GM23338 (cell line): ENCODE data around the gene CD93. TPM values are rescaled to one million over a fixed set of nuclear protein-coding genes. Genes with fewer than 3 reads are reported as not detected.

Experiments used
- ATAC-seq: fragments of 200-7000 bp; cut with Tn5 transposase; 3 replicates; pipeline ENCODE4 v1.9.1; 2020
- DNase-seq: peaks from one replicate; pipeline ENCODE4 v3.0.0-alpha.2; 2015; ENCODE audit warnings: low spot score
- H2AFZ ChIP-seq: fragments of 200-600 bp; sonication (generic); 2 replicates; pipeline ENCODE4 v1.8.0; 2016; ENCODE audit warnings: antibody characterized with exemption, mild to moderate bottlenecking, moderate library complexity
- H3F3A ChIP-seq: fragments of 200-600 bp; sonication (generic); replicated peaks from 2 replicates; pipeline ENCODE4 v1.8.0; 2017; ENCODE audit warnings: antibody characterized with exemption, mixed run types, low read depth
- H3K27ac ChIP-seq: fragments of 200-600 bp; sonication (generic); 2 replicates; pipeline ENCODE4 v1.6.1; 2016; ENCODE audit warnings: low read depth
- H3K27me3 ChIP-seq: fragments of 200-600 bp; sonication (generic); 2 replicates; pipeline ENCODE4 v1.8.0; 2016; ENCODE audit warnings: mild to moderate bottlenecking, mixed run types, moderate library complexity; ENCODE audit not compliant: insufficient read depth
- H3K36me3 ChIP-seq: fragments of 200-600 bp; sonication (generic); 2 replicates; pipeline ENCODE4 v1.8.0; 2016; ENCODE audit warnings: mild to moderate bottlenecking; ENCODE audit not compliant: insufficient read depth
- H3K4me1 ChIP-seq: fragments of 200-600 bp; sonication (generic); 2 replicates; pipeline ENCODE4 v1.8.0; 2016; ENCODE audit warnings: mild to moderate bottlenecking, moderate library complexity; ENCODE audit not compliant: insufficient read depth
- H3K4me2 ChIP-seq: fragments of 200-600 bp; sonication (generic); 2 replicates; pipeline ENCODE4 v1.7.1; 2017; ENCODE audit warnings: mixed run types
- H3K4me3 ChIP-seq: fragments of 200-600 bp; sonication (generic); 2 replicates; pipeline ENCODE4 v1.6.1; 2016; ENCODE audit warnings: mixed run types
- H3K79me2 ChIP-seq: fragments of 200-600 bp; sonication (generic); replicated peaks from 2 replicates; pipeline ENCODE4 v1.8.0; 2017; ENCODE audit warnings: mild to moderate bottlenecking; ENCODE audit not compliant: insufficient read depth
- H3K9me2 ChIP-seq: fragments of 200-600 bp; sonication (generic); 2 replicates; pipeline ENCODE4 v1.8.0; 2017; ENCODE audit not compliant: insufficient read depth
- H4K20me1 ChIP-seq: fragments of 200-600 bp; sonication (generic); replicated peaks from 2 replicates; pipeline ENCODE4 v1.8.0; 2017; ENCODE audit warnings: mild to moderate bottlenecking; ENCODE audit not compliant: insufficient read depth
- H3K27ac Mint-ChIP-seq: 2 replicates; pipeline ENCODE4 v1.8.0; 2020; ENCODE audit warnings: inconsistent platforms, mild to moderate bottlenecking, moderate library complexity, mixed read lengths
- H3K27me3 Mint-ChIP-seq: 3 replicates; pipeline ENCODE4 v1.8.0; 2022; ENCODE audit warnings: low read depth, mild to moderate bottlenecking, moderate library complexity, mixed read lengths, inconsistent platforms; ENCODE audit not compliant: insufficient read depth, poor library complexity
- H3K36me3 Mint-ChIP-seq: 3 replicates; pipeline ENCODE4 v1.8.0; 2021; ENCODE audit warnings: low read depth, mild to moderate bottlenecking, inconsistent platforms, moderate library complexity, mixed read lengths
- H3K4me1 Mint-ChIP-seq: 3 replicates; pipeline ENCODE4 v1.8.0; 2020; ENCODE audit warnings: mild to moderate bottlenecking, inconsistent platforms, mixed read lengths
- H3K4me3 Mint-ChIP-seq: 3 replicates; pipeline ENCODE4 v1.8.0; 2021; ENCODE audit warnings: moderate library complexity, mild to moderate bottlenecking, inconsistent platforms, mixed read lengths
- H3K9me3 Mint-ChIP-seq: 3 replicates; pipeline ENCODE4 v1.8.0; 2020; ENCODE audit warnings: moderate library complexity, mild to moderate bottlenecking, inconsistent platforms, mixed read lengths
- CREB1 ChIP-seq: fragments of 250-450 bp; sonication (Bioruptor Pico); IDR thresholded peaks from 2 replicates; pipeline ENCODE4 v1.5.0; 2020; ENCODE audit warnings: low read depth, mild to moderate bottlenecking, moderate library complexity
- EZH2 ChIP-seq: fragments of 200-600 bp; sonication (generic); IDR thresholded peaks from one replicate; pipeline ENCODE4 v1.8.0; 2017; ENCODE audit warnings: antibody characterized with exemption, mild to moderate bottlenecking, low read depth; ENCODE audit not compliant: unreplicated experiment
- EZH2phosphoT487 ChIP-seq: fragments of 200-600 bp; sonication (generic); IDR thresholded peaks from one replicate; pipeline ENCODE4 v1.8.1; 2018; ENCODE audit warnings: antibody characterized with exemption; ENCODE audit not compliant: unreplicated experiment
- JUNB ChIP-seq: IDR thresholded peaks from one replicate; pipeline ENCODE4 v1.6.1; 2016; ENCODE audit warnings: antibody characterized with exemption; ENCODE audit not compliant: unreplicated experiment
- NANOG ChIP-seq: IDR thresholded peaks from 2 replicates; pipeline ENCODE4 v1.6.1; 2016; ENCODE audit warnings: antibody characterized with exemption, borderline replicate concordance
- POLR2AphosphoS5 ChIP-seq: IDR thresholded peaks from 2 replicates; pipeline ENCODE4 v1.6.1; 2016; ENCODE audit warnings: antibody characterized with exemption, low read depth
- STAT1 ChIP-seq: IDR thresholded peaks from one replicate; pipeline ENCODE4 v1.6.1; 2016; ENCODE audit warnings: antibody characterized with exemption; ENCODE audit not compliant: unreplicated experiment
- ZNF114 ChIP-seq: fragments of 250-450 bp; sonication (Bioruptor Pico); IDR thresholded peaks from 2 replicates; pipeline ENCODE4 v1.5.0; 2020; ENCODE audit warnings: mild to moderate bottlenecking, moderate library complexity
- ZNF331 ChIP-seq: fragments of 250-450 bp; sonication (Bioruptor Pico); IDR thresholded peaks from 2 replicates; pipeline ENCODE4 v1.5.0; 2020; ENCODE audit warnings: low read depth, mild to moderate bottlenecking, moderate library complexity
- polyA plus RNA-seq: library from polyadenylated mRNA; unstranded; fragments of >200 nt; fragmentation: Nextera tagmentation; extraction: Ambion mirVana; gene quantifications from 2 replicates; pipeline ENCODE4 v1.2.1, GENCODE V29; 2016
- total RNA-seq: library from RNA; depleted of rRNA; stranded (reverse); fragments of >200 nt; shearing (Covaris generic); gene quantifications from 2 replicates; pipeline ENCODE4 v1.2.3, GENCODE V29; 2014
- TF ChIP-seq, protein P1 (sequence below): IDR thresholded peaks from one replicate; pipeline ENCODE4 v1.6.1; 2018; ENCODE audit warnings: antibody characterized with exemption; ENCODE audit not compliant: unreplicated experiment
- TF ChIP-seq, protein P2 (sequence below), 2 experiments: fragments of 200-600 bp in 1 of 2; sonication (generic) in 1 of 2; conservative IDR thresholded peaks; 2 replicates each; pipeline versions ENCODE4 v1.5.1 to v1.6.1; 2016 to 2017; ENCODE audit warnings: antibody characterized with exemption in 2 of 2, low read depth in 2 of 2, mild to moderate bottlenecking in 2 of 2, moderate library complexity in 1 of 2
- TF ChIP-seq, protein P3 (sequence below): fragments of 250-450 bp; sonication (Bioruptor Pico); IDR thresholded peaks from 2 replicates; pipeline ENCODE4 v1.5.0; 2020; ENCODE audit warnings: mild to moderate bottlenecking, moderate library complexity
- TF ChIP-seq, protein P4 (sequence below): IDR thresholded peaks from 2 replicates; pipeline ENCODE4 v1.6.1; 2016; ENCODE audit warnings: antibody characterized with exemption

The CD93 gene
- total and polyA plus RNA-seq, 2 experiments from 2014 or later, result 0.03 TPM; not detected in 1

DNA sequence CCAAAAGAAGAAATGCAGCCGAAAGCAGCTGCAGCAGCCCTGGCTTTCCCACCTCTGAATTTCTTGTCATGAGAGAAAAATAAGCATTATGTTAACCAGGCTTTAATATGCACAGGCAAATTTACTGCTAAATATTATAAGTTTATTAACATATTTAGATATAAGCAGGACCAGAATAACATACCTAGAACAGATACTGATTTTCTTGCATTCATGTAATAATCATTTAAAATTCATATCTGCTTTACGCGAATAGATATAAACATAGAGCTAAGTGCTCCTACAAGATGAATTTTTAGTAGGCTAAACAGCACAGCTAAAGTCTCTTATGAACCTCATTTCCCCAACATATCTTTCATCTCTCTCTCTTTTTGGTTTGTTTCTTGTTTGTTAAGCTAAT, 14.7 kb downstream of the CD93 start:
- no peaks in the 10 kb centered on the region for H3K4me1 Mint-ChIP-seq
- H3K27me3 Mint-ChIP-seq, result peaks cover 4% of the 10 kb centered on the region
- H3K27ac Mint-ChIP-seq, result no peak overlapping the region
- no peak overlapping the region for H3K4me3 Mint-ChIP-seq
- Histone ChIP-seq H3K4me2 (no peak overlapping the region), H3K27ac (no peak overlapping the region), H3K4me1 (no peaks in the 10 kb centered on the region), H3K9me2 (no peaks in the 10 kb centered on the region), H3K27me3 (no peaks in the 10 kb centered on the region), H3F3A (no peaks in the 10 kb centered on the region), H4K20me1 (no peaks in the 10 kb centered on the region), H3K4me3 (no peak overlapping the region), H3K36me3 (no peaks in the 10 kb centered on the region), H3K79me2 (no peaks in the 10 kb centered on the region), H2AFZ (no peak overlapping the region)
- ATAC-seq (no peak), DNase-seq (no peak)
- H3K9me3 Mint-ChIP-seq, result no peaks in the 10 kb centered on the region; the same call in 2 of the 3 replicates
- H3K36me3 Mint-ChIP-seq, result no peaks in the 10 kb centered on the region
- no peak for TF ChIP-seq STAT1
- TF ChIP-seq, protein P1, sequence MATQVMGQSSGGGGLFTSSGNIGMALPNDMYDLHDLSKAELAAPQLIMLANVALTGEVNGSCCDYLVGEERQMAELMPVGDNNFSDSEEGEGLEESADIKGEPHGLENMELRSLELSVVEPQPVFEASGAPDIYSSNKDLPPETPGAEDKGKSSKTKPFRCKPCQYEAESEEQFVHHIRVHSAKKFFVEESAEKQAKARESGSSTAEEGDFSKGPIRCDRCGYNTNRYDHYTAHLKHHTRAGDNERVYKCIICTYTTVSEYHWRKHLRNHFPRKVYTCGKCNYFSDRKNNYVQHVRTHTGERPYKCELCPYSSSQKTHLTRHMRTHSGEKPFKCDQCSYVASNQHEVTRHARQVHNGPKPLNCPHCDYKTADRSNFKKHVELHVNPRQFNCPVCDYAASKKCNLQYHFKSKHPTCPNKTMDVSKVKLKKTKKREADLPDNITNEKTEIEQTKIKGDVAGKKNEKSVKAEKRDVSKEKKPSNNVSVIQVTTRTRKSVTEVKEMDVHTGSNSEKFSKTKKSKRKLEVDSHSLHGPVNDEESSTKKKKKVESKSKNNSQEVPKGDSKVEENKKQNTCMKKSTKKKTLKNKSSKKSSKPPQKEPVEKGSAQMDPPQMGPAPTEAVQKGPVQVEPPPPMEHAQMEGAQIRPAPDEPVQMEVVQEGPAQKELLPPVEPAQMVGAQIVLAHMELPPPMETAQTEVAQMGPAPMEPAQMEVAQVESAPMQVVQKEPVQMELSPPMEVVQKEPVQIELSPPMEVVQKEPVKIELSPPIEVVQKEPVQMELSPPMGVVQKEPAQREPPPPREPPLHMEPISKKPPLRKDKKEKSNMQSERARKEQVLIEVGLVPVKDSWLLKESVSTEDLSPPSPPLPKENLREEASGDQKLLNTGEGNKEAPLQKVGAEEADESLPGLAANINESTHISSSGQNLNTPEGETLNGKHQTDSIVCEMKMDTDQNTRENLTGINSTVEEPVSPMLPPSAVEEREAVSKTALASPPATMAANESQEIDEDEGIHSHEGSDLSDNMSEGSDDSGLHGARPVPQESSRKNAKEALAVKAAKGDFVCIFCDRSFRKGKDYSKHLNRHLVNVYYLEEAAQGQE, result no peak
- TF ChIP-seq, protein P2, sequence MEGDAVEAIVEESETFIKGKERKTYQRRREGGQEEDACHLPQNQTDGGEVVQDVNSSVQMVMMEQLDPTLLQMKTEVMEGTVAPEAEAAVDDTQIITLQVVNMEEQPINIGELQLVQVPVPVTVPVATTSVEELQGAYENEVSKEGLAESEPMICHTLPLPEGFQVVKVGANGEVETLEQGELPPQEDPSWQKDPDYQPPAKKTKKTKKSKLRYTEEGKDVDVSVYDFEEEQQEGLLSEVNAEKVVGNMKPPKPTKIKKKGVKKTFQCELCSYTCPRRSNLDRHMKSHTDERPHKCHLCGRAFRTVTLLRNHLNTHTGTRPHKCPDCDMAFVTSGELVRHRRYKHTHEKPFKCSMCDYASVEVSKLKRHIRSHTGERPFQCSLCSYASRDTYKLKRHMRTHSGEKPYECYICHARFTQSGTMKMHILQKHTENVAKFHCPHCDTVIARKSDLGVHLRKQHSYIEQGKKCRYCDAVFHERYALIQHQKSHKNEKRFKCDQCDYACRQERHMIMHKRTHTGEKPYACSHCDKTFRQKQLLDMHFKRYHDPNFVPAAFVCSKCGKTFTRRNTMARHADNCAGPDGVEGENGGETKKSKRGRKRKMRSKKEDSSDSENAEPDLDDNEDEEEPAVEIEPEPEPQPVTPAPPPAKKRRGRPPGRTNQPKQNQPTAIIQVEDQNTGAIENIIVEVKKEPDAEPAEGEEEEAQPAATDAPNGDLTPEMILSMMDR (conservative IDR thresholded peaks at IDR 0.05; ENCODE audit: low read depth in 2 of 2), result no peak
- TF ChIP-seq, protein P3, sequence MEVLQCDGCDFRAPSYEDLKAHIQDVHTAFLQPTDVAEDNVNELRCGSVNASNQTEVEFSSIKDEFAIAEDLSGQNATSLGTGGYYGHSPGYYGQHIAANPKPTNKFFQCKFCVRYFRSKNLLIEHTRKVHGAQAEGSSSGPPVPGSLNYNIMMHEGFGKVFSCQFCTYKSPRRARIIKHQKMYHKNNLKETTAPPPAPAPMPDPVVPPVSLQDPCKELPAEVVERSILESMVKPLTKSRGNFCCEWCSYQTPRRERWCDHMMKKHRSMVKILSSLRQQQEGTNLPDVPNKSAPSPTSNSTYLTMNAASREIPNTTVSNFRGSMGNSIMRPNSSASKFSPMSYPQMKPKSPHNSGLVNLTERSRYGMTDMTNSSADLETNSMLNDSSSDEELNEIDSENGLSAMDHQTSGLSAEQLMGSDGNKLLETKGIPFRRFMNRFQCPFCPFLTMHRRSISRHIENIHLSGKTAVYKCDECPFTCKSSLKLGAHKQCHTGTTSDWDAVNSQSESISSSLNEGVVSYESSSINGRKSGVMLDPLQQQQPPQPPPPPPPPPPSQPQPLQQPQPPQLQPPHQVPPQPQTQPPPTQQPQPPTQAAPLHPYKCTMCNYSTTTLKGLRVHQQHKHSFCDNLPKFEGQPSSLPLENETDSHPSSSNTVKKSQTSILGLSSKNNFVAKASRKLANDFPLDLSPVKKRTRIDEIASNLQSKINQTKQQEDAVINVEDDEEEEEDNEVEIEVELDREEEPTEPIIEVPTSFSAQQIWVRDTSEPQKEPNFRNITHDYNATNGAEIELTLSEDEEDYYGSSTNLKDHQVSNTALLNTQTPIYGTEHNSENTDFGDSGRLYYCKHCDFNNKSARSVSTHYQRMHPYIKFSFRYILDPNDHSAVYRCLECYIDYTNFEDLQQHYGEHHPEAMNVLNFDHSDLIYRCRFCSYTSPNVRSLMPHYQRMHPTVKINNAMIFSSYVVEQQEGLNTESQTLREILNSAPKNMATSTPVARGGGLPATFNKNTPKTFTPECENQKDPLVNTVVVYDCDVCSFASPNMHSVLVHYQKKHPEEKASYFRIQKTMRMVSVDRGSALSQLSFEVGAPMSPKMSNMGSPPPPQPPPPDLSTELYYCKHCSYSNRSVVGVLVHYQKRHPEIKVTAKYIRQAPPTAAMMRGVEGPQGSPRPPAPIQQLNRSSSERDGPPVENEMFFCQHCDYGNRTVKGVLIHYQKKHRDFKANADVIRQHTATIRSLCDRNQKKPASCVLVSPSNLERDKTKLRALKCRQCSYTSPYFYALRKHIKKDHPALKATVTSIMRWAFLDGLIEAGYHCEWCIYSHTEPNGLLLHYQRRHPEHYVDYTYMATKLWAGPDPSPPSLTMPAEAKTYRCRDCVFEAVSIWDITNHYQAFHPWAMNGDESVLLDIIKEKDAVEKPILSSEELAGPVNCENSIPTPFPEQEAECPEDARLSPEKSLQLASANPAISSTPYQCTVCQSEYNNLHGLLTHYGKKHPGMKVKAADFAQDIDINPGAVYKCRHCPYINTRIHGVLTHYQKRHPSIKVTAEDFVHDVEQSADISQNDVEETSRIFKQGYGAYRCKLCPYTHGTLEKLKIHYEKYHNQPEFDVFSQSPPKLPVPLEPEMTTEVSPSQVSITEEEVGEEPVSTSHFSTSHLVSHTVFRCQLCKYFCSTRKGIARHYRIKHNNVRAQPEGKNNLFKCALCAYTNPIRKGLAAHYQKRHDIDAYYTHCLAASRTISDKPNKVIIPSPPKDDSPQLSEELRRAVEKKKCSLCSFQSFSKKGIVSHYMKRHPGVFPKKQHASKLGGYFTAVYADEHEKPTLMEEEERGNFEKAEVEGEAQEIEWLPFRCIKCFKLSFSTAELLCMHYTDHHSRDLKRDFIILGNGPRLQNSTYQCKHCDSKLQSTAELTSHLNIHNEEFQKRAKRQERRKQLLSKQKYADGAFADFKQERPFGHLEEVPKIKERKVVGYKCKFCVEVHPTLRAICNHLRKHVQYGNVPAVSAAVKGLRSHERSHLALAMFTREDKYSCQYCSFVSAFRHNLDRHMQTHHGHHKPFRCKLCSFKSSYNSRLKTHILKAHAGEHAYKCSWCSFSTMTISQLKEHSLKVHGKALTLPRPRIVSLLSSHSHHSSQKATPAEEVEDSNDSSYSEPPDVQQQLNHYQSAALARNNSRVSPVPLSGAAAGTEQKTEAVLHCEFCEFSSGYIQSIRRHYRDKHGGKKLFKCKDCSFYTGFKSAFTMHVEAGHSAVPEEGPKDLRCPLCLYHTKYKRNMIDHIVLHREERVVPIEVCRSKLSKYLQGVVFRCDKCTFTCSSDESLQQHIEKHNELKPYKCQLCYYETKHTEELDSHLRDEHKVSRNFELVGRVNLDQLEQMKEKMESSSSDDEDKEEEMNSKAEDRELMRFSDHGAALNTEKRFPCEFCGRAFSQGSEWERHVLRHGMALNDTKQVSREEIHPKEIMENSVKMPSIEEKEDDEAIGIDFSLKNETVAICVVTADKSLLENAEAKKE (CRISPR knock-in tag), result no peak
- TF ChIP-seq ZNF331 (CRISPR knock-in tag), result no peak
- TF ChIP-seq NANOG, result no peak
- no peak for TF ChIP-seq JUNB
- no peak for TF ChIP-seq CREB1 (CRISPR knock-in tag)
- TF ChIP-seq ZNF114 (CRISPR knock-in tag), result no peak
- no peak for TF ChIP-seq EZH2
- no peak for TF ChIP-seq EZH2phosphoT487
- TF ChIP-seq, protein P4, sequence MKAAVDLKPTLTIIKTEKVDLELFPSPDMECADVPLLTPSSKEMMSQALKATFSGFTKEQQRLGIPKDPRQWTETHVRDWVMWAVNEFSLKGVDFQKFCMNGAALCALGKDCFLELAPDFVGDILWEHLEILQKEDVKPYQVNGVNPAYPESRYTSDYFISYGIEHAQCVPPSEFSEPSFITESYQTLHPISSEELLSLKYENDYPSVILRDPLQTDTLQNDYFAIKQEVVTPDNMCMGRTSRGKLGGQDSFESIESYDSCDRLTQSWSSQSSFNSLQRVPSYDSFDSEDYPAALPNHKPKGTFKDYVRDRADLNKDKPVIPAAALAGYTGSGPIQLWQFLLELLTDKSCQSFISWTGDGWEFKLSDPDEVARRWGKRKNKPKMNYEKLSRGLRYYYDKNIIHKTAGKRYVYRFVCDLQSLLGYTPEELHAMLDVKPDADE, result no peak
- TF ChIP-seq POLR2AphosphoS5, result no peak
